ENCODE results near the gene KDM6B. TPM values are rescaled to one million over a fixed set of nuclear protein-coding genes. Genes with fewer than 3 reads are reported as not detected.
"Not testable (repeated sequence)": the region's sequence is repeated elsewhere in the genome, so short reads cannot be mapped to it uniquely, and the experiment has no call there.

Gene KDM6B, protein sequence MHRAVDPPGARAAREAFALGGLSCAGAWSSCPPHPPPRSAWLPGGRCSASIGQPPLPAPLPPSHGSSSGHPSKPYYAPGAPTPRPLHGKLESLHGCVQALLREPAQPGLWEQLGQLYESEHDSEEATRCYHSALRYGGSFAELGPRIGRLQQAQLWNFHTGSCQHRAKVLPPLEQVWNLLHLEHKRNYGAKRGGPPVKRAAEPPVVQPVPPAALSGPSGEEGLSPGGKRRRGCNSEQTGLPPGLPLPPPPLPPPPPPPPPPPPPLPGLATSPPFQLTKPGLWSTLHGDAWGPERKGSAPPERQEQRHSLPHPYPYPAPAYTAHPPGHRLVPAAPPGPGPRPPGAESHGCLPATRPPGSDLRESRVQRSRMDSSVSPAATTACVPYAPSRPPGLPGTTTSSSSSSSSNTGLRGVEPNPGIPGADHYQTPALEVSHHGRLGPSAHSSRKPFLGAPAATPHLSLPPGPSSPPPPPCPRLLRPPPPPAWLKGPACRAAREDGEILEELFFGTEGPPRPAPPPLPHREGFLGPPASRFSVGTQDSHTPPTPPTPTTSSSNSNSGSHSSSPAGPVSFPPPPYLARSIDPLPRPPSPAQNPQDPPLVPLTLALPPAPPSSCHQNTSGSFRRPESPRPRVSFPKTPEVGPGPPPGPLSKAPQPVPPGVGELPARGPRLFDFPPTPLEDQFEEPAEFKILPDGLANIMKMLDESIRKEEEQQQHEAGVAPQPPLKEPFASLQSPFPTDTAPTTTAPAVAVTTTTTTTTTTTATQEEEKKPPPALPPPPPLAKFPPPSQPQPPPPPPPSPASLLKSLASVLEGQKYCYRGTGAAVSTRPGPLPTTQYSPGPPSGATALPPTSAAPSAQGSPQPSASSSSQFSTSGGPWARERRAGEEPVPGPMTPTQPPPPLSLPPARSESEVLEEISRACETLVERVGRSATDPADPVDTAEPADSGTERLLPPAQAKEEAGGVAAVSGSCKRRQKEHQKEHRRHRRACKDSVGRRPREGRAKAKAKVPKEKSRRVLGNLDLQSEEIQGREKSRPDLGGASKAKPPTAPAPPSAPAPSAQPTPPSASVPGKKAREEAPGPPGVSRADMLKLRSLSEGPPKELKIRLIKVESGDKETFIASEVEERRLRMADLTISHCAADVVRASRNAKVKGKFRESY (N-terminal part only)
- 27.9 TPM for total RNA-seq
- long read RNA-seq, partial matches to known transcripts = 10 of 12 reads
- long read RNA-seq, other reads (novel, unspliced or antisense) = 2 of 12 reads

DNA sequence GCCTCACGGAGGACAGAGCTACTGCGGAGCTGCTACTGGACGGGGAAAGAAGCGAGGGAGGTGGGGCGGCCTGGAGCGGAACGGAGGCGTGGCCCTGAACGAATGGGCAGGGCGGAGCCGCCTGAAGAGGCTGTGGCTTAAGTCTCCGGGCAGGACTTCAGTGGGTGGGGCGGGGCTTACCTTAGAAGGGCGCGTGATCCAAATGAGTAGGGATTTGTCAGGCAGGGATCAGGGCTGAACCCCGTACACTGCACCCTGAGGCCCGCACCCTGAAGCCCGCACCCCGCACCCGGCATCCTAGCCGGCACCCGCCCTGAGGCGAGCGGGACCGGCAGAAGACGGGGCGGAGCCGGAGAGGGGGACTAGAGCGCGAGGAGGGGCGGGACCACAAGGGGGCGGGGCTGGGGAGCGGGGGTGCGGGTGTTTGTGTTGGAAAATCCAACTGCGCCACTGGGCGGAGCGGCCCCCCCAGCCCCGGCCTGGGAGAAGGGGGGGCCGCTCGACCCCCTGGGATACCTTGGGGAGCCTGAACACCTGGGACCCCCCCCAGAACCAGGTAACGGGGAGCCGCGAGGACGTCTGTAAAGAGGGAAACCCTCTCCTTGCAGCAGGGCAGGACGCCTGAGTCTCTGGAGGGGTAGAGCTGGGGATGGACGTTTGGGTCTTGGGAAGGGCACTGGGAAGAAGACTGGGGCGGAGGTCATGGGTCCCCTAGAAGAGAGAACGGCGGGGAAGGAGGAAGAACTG is at the start of gene KDM6B:
Gene KDM6B, plus strand, starts transcription at position 423 of the 747 bp plus-strand sequence. CDS start 11,338 bp downstream, outside the sequence.
- peak; percentile 97 for DNase-seq
- peak; percentile 74 for ATAC-seq (ENCODE audit: poor library complexity)
- intact Hi-C loops (cut with DNase I) = loop anchor here (2.0 kb wide), 1 partner anchor 23 kb away; the partner anchor contains the start of gene NAA38

DNA sequence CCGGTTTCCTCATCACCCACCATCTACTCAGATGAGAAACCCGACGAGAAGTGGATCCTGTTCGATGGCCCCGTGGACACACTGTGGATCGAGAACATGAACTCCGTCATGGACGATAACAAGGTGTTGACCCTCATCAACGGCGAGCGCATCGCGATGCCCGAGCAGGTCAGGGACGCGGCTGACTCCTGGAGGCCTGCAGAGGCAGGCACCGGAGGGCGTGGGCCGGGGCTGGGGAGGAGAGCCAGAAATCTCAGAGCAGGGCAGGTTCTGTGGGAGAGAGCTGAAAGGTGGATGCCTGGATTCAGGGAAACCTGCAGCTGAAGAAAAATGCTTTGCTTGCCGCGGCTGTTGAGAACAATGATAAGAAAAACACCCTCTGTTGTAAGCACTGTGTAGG is 47.2 kb upstream of the KDM6B start:
- no peak for DNase-seq
- no peak for ATAC-seq (ENCODE audit: poor library complexity)
- intact Hi-C loops (cut with DNase I) = no loop called here

DNA sequence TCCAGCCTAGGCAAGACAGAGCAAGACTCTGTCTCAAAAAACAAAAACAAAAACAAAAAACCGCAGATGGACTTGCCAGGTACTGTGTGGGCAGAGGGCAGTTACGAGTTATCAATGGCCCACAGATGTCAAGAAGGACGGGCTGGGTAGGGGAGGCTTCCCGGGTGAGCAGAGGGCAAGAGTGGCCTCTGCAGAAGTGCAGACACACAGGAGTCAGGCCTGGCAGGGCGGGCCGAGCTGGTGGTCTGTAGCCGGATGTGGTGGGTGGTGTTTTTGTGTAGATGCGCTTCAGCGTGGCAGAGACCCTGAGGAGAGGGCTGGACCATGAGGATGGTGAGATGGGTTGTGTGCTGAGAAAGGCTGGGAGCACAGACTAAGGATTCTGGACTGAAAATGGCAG is 44.9 kb upstream of the KDM6B start:
- intact Hi-C loops (cut with DNase I) = no loop called here

DNA sequence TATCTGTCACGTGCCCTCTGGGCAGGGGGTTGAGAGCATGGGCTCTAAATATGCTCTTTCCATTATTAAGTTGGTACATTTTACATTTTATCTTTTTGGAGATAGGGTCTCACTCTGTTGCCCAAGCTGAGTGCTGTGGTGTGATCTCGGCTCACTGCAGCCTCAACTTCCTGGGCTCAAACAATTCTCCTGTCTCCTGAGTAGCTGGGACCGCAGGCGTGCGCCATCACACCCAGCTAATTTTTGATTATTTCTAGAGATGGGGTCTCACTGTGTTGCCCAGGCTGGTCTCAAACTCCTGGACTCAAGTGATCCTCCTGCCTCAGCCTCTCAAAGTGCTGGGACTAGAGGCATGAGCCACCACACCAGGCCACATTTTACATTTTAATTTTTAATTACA is 43.9 kb upstream of the KDM6B start:
- intact Hi-C loops (cut with DNase I) = no loop called here
- DNase-seq (no peak), ATAC-seq (ENCODE audit: poor library complexity) (no peak)

More for the DNA sequence above, 44.9 kb upstream of the KDM6B start:
- no peak for ATAC-seq (ENCODE audit: poor library complexity)
- DNase-seq = no peak

DNA sequence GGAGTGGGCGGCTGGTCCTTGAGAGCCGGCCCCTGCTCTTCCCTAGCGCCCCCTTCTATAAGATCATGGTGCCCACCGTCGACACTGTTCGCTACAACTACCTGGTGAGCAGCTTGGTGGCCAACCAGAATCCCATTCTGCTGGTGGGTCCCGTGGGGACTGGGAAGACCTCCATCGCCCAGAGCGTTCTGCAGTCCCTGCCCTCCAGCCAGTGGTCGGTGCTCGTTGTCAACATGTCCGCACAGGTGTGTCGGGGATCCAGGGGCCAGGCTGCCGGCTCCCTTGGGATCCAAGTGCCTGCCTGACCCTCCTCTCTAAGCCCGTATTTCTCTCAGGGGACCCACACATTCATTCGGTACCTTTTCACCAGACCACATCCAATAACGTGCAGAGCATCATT is 41.4 kb upstream of the KDM6B start:
- ATAC-seq (ENCODE audit: poor library complexity) (no peak), DNase-seq (no peak)
- intact Hi-C loops (cut with DNase I) = no loop called here

DNA sequence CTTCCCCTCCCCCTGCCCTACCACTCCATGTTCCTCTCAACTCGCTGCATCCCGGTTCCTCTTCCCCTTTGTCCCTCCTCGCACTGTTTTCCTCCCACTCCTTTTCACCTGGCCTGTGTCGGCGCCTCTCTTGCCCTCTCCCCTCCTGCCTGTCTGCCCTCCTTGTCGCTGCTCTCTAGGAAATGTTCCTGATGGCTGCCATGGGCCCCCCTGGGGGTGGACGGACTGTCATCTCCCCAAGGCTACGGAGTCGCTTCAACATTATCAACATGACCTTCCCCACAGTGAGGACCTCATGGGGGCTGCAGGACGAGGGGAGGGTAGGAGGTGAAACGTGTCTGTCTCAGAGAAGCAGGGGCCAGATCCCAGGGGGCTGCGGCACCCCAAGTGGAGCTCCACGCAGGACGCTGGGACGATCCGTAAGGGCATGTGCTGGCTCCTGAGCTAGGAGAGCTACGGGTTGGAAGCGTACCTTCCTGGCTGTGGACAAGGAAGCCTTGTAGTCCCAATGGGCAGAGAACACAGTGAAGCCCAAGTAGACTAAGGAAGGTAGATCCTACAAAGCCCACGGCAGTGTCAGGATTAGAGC is 39.8 kb upstream of the KDM6B start:
- intact Hi-C loops (cut with DNase I) = no loop called here
- DNase-seq (no peak), ATAC-seq (ENCODE audit: poor library complexity) (no peak)

DNA sequence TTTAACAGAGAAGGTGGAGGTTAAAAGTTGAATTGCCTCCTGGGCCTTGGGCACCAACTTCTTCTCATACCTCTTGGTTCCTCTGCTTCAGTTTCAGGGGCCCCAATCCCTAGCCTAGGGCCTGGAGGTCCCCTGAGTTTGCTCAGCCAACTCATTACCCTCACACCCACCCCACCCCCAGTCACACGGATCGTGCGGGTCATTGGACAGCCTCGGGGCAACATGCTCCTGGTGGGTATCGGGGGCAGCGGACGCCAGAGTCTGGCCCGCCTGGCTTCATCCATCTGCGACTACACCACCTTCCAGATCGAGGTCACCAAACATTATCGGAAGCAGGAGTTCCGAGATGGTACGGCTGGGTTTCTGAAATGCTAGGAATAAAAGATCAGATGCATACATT is 36.0 kb upstream of the KDM6B start:
- DNase-seq (no peak), ATAC-seq (ENCODE audit: poor library complexity) (no peak)
- intact Hi-C loops (cut with DNase I) = no loop called here

DNA sequence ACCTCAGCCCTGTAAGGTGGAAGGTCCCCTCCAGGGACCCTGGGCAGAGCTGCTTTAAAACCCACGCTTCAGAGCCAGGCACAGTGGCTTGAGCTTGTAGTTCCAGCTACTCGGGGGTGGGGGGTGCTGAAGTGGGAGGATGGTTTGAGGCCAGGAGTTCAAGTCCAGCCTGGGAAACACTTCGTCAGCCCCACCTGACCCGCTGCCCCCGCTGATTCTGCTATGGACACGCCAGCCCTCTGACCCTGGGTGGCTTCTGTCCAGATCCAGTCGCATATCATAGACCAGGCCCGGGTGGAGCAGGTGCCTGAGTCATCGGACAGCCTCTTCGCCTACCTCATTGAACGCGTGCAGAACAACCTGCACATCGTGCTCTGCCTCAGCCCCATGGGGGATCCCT is 35.2 kb upstream of the KDM6B start:
- DNase-seq (no peak), ATAC-seq (ENCODE audit: poor library complexity) (no peak)
- intact Hi-C loops (cut with DNase I) = no loop called here

DNA sequence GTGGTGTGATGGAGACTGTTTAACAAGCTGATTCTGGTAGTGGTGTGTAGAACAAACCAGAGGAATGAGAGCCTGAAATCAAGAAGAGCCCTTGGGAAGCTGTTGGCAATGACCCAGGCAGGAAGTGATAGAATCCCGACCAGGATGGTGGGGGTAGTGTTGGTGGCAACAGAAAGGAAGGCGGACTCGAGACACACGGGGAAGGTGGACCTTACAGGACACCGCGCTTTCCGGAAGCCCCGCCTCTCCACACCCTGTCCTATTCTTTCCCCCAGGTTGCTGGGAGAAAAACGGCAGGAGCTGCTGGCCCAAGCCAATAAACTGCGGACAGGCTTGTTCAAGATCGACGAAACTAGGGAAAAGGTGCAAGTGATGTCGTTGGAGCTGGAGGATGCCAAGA is 30.0 kb upstream of the KDM6B start:
- intact Hi-C loops (cut with DNase I) = no loop called here
- no peak for DNase-seq
- ATAC-seq (ENCODE audit: poor library complexity) = peak; percentile 22

DNA sequence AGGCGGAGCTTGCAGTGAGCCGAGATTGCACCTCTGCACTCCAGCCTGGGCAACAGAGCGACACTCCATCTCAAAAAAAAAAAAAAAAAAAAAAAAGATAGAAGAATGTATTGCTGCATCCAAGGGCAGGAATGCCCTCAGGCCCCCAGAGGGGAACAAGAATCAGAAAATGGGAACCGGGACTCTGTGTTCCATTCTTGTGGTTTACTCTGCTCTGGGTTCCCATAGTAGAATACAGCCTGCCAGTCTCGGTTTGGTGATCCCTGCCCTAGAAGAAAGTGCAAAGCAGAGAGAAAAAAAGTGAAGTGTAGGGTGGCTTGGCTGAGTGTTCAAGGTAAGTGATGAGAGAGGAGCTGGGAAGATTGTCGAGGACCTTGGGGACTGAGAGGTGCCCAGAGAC is 27.4 kb upstream of the KDM6B start:
- ATAC-seq (ENCODE audit: poor library complexity) = no peak
- no peak for DNase-seq
- intact Hi-C loops (cut with DNase I) = no loop called here

DNA sequence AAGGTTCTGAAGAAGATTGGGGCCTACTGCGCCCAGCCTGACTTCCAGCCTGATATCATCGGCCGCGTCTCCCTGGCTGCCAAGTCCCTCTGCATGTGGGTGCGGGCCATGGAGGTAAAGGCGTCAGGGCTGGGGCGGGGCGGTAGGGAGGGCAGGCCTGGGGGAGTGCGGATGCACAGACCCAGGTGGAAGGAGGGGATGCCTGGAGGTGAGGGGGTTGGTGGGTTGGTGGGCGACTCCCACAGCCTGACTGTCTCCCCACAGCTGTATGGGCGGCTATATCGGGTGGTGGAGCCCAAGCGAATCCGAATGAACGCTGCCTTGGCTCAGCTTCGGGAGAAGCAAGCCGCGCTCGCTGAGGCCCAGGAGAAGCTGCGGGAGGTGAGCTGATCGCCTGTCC is 26.8 kb upstream of the KDM6B start:
- DNase-seq (no peak), ATAC-seq (ENCODE audit: poor library complexity) (no peak)
- intact Hi-C loops (cut with DNase I) = no loop called here

DNA sequence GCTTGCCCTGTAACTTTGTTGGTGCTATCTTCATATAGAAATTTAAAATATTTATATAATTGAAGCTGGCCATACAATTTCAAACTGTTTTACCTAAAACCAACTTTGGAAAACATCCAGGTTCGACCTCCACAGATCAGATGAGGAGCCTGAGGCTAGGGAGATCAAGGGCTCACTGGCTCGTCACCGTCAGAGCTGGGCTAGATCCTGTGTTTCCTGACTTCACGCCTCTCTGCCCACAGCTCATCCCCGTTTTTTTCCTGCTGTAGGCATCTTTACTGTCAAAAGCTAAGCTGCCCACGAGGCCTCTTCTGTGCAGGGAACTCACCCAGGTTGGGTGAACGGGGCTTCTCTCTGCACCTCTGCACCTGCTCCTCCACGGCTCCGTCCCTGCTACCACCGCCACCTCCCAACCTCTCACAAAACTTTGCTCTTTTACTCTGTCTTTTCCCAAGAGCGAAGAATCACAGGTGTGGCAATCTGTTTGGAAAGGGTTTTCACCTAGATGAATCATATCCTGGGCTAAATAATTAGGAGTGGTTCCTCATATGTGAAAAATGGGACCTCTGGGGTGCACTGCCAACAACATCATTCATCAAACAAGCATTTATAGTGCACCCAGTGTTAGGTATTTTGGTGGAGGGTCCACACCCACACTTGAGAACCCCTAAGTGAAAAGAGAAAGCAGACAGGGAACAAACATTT is 24.8 kb upstream of the KDM6B start:
- ATAC-seq (ENCODE audit: poor library complexity) = no peak
- no peak for DNase-seq
- intact Hi-C loops (cut with DNase I) = no loop called here

DNA sequence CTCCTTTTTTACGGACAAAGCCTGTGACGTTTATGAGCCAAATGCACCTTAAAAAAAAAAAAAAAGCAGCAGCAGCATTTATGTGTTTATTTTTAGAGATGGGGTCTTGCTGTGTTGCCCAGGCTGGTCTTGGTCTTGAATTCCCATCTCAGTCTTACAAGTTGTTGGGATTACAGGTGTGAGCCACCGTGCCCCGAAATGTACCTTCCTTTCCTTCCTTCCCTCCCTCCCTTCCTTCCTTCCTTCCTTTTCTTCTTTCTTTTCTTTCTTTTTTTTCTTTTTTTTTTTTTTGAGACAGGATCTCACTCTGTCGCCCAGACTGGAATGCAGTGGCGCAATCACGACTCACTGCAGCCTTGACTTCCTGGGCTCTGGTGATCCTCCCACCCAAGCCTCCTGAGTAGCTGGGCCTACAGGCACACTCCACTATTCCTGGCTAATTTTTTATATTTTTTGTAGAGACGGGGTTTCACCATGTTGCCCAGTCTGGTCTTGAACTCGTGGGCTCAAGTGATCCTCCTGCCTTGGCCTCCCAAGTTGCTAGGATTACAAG is 24.1 kb upstream of the KDM6B start:
- intact Hi-C loops (cut with DNase I); ATAC-seq (ENCODE audit: poor library complexity); DNase-seq: not testable (repeated sequence)

DNA sequence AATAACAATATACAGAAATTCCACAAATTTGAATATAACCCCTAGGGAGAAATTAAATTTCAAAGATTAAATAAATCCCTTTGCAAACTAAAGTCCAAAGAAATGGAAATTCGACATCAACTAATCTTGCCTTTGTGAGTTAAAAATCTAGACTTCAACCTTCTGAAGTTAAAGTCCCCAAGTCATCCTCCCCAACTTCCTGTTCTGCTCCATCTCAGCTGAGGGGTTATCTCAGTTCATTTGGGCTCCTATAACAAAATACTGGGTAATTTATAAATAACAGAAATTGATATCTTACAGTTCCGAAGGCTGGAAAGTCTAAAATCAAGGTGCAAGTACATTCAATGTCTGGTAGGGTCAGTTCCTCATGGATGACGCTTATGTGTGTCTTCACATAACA is 22.8 kb upstream of the KDM6B start:
- DNase-seq (no peak), ATAC-seq (ENCODE audit: poor library complexity) (no peak)
- intact Hi-C loops (cut with DNase I) = no loop called here

DNA sequence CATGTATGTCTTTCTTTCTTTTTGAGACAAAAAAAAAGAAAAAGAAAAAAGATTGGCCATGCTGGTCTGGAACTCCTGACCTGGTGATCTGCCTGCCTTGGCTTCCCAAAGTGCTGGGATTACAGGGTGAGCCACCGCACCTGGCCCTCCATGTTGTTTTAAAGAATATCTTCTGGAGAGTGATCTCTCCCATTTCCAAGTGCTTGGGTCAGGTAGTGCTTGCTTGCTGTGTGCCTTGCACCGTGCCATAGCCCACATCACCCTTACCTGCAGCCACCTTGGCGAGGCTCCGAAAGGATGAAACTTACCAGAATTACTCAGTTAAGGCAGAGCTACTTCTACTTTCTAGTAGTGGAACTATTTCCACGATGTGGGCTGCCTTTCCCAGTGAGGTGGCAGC is 19.0 kb upstream of the KDM6B start:
- DNase-seq = no peak
- intact Hi-C loops (cut with DNase I) = no loop called here
- no peak for ATAC-seq (ENCODE audit: poor library complexity)

DNA sequence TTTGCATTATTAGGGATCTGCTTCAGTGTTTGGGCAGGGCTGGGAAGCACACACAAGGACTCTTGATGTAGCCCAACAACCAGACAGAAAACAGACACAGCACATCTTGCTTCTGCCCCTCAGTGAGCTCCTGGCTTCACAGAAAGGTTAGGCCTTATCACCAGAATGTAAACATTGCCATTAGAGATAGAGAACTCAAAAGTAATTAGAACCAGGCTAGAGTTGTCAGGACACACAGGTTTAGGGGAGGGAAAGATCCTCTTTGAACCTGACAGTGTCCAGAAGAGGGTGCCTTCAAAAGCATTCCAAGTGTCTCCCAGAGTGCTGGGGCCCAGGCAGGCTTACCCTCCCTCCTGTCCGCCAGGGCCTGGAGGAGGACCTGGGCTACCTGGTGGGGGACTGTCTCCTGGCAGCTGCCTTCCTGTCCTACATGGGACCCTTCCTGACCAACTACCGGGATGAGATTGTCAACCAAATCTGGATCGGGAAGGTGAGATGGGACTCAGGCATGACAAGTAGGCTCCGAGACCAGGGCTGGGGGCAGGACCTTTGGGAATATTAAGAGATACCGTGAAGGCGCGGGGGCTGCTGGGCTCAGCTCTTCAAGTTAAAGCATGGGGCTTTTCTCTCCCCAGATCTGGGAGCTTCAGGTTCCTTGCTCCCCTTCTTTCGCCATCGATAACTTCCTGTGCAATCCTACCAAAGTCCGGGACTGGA is 16.9 kb upstream of the KDM6B start:
- intact Hi-C loops (cut with DNase I) = no loop called here
- no peak for ATAC-seq (ENCODE audit: poor library complexity)
- DNase-seq = no peak

DNA sequence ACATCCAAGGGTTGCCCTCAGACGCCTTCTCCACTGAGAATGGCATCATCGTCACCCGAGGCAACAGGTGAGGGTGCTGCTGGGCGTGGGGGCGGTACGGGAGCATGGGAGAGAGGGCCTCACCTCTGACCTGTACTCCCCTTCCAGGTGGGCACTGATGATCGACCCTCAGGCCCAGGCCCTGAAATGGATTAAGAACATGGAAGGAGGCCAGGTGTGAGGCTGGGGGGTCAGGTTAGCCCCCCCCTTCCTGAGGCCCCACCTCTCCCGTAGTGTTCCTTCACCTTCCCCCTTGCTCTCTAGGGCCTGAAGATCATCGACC is 16.4 kb upstream of the KDM6B start:
- intact Hi-C loops (cut with DNase I) = no loop called here
- ATAC-seq (ENCODE audit: poor library complexity) (no peak), DNase-seq (no peak)

Measured in Right ventricle myocardium superior (tissue), 1 donor.